Smooth muscle cell (in vitro differentiated cells): Measurements from ENCODE around the gene CLCN6. TPM values are rescaled to one million over a fixed set of nuclear protein-coding genes. Genes with fewer than 3 reads are reported as not detected.

Experiments
- DNase-seq: peaks from one replicate; lab custom pipeline; 2025; ENCODE audit not compliant: unreplicated experiment; lab: John Stamatoyannopoulos, UW
- H2AFZ ChIP-seq: fragments of 200-600 bp; sonication (generic); 2 replicates; pipeline ENCODE4 v1.6.0; 2016; ENCODE audit warnings: antibody characterized with exemption, low read depth, mild to moderate bottlenecking
- H3F3A ChIP-seq: fragments of 200-600 bp; sonication (generic); 2 replicates; pipeline ENCODE4 v1.6.0; 2017; ENCODE audit warnings: antibody characterized with exemption, low read depth
- H3K27ac ChIP-seq: fragments of 200-600 bp; sonication (generic); 2 replicates; pipeline ENCODE4 v1.5.1; 2016; ENCODE audit warnings: low read depth, mild to moderate bottlenecking
- H3K27me3 ChIP-seq: fragments of 200-600 bp; sonication (generic); 2 replicates; pipeline ENCODE4 v1.6.1; 2016; ENCODE audit warnings: low read depth, mild to moderate bottlenecking
- H3K36me3 ChIP-seq: fragments of 200-600 bp; sonication (generic); 2 replicates; pipeline ENCODE4 v1.5.1; 2016; ENCODE audit warnings: low read depth
- H3K4me1 ChIP-seq: fragments of 200-600 bp; sonication (generic); 2 replicates; pipeline ENCODE4 v1.5.1; 2016; ENCODE audit warnings: low read depth
- H3K4me2 ChIP-seq: fragments of 200-600 bp; sonication (generic); 2 replicates; pipeline ENCODE4 v1.6.0; 2016; ENCODE audit warnings: mild to moderate bottlenecking
- H3K4me3 ChIP-seq: fragments of 200-600 bp; sonication (generic); 2 replicates; pipeline ENCODE4 v1.5.1; 2016; ENCODE audit warnings: mild to moderate bottlenecking
- H3K79me2 ChIP-seq: fragments of 200-600 bp; sonication (generic); 2 replicates; pipeline ENCODE4 v1.6.0; 2016; ENCODE audit warnings: low read depth, mild to moderate bottlenecking
- H3K9ac ChIP-seq: fragments of 200-600 bp; sonication (generic); 2 replicates; pipeline ENCODE4 v1.6.0; 2016; ENCODE audit warnings: low read depth
- H3K9me3 ChIP-seq: fragments of 200-600 bp; sonication (generic); replicated peaks from 2 replicates; pipeline ENCODE4 v1.5.1; 2016; ENCODE audit warnings: low read depth
- H4K20me1 ChIP-seq: fragments of 200-600 bp; sonication (generic); 2 replicates; pipeline ENCODE4 v1.6.0; 2016; ENCODE audit warnings: low read depth
- WGBS: methylation state at CpG from one replicate; pipeline ENCODE4 v1.1.7; 2016; ENCODE audit warnings: low lambda C conversion rate; 5-methylcytosine and 5-hydroxymethylcytosine counted together
- polyA plus RNA-seq: library from polyadenylated mRNA; unstranded; fragments of >200 nt; fragmentation: Nextera tagmentation; extraction: Ambion mirVana; gene quantifications from 2 replicates; pipeline ENCODE4 v1.2.1, GENCODE V29; 2016
- total RNA-seq: library from RNA; depleted of rRNA; stranded (reverse); fragments of >200 nt; gene quantifications from 2 replicates; pipeline ENCODE4 v1.2.3, GENCODE V29; 2014
- TF ChIP-seq, protein P1 (sequence below): fragments of 200-600 bp; sonication (generic); IDR thresholded peaks from 2 replicates; pipeline ENCODE4 v1.5.1; 2017; ENCODE audit warnings: borderline replicate concordance, mild to moderate bottlenecking, antibody characterized with exemption; ENCODE audit not compliant: insufficient read depth, poor library complexity, severe bottlenecking

The CLCN6 gene
- total and polyA plus RNA-seq, 2 experiments from 2014 or later = 9.9 to 13.6 TPM

DNA sequence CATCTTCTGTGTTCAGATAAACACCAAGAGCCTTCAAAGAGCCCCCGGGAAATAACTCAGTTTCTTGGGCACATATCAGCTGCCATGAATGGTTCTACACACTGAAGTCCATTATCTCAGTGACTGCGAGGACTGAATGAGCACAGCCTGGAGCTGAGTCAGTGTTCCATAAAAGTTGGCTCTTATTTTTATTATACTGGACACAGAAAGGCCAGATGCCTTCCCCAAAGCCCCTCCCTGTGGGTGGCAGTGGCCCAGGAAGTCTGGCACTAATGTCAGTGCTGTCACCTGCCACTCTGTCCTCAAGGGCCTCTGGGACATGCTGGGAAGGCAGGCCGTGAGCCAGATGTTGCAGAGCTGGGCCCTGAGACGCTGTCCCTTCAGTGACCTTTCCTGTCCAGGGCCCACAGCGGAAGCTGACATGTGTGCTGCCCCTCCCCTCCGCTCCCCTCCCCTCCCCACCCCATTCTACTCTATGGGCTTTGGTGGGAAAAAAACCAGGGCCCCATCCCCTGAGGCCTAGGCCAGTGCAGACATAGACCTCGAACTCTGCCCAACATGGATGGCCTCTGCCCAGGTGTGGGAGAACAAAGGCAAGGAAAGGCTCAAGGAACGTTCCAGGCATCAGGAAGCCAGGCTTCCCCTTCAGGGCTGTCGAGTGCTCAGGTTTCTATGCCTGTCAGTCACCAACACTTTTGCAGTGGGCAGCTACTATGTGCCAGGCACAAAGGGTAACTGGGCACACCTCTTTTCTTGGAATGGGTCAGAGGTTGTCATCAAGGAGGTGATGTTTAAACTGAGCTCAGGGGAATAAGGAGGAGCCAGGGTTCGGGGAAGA, 75.1 kb downstream of the CLCN6 start:
- Histone ChIP-seq H3K36me3 (no peaks in the 10 kb centered on the region), H3K9me3 (no peaks in the 10 kb centered on the region), H3K27me3 (no peaks in the 10 kb centered on the region), H3K4me3 (no peak overlapping the region), H3K27ac (no peak overlapping the region), H3K4me1 (no peaks in the 10 kb centered on the region), H4K20me1 (no peaks in the 10 kb centered on the region), H3K4me2 (no peak overlapping the region), H2AFZ (no peak overlapping the region), H3K79me2 (no peaks in the 10 kb centered on the region), H3F3A (no peaks in the 10 kb centered on the region), H3K9ac (no peak overlapping the region)
- WGBS = 65% methylated on average over 10 of the region's 10 CpGs
- TF ChIP-seq, protein P1, sequence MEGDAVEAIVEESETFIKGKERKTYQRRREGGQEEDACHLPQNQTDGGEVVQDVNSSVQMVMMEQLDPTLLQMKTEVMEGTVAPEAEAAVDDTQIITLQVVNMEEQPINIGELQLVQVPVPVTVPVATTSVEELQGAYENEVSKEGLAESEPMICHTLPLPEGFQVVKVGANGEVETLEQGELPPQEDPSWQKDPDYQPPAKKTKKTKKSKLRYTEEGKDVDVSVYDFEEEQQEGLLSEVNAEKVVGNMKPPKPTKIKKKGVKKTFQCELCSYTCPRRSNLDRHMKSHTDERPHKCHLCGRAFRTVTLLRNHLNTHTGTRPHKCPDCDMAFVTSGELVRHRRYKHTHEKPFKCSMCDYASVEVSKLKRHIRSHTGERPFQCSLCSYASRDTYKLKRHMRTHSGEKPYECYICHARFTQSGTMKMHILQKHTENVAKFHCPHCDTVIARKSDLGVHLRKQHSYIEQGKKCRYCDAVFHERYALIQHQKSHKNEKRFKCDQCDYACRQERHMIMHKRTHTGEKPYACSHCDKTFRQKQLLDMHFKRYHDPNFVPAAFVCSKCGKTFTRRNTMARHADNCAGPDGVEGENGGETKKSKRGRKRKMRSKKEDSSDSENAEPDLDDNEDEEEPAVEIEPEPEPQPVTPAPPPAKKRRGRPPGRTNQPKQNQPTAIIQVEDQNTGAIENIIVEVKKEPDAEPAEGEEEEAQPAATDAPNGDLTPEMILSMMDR = no peak
- DNase-seq = no peak

DNA sequence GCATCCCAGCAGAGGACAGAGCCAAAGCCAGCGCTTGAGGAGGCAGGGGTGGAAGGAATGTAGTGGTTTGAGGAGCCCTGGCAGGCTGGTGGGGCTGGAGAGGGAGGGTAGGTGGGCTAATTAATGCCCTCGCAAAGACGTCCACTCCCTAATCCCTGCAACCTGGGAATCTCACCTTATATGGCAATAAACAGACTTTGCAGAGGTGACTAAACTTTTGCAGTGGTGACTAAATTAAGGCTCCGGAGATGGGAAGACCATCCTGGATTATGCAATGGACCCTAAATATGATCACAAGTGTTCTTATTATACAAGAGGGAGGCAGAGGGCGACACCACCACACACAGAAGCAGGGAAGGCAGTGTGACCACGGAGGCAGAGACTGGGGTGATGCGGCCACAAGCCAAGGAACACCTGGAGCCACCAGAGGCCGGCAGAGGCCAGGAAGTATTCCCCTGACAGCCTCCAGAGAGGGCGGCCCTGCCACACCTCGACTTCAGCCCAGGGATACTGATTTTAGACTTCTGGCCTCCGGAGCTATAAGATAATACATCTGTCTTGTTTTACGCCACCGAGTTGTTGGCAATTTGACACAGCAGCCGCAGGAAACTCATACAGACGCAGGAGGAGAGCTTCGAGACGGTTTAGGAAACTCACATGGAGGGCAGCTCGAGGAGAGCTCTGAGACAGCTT, 75.9 kb downstream of the CLCN6 start:
- DNase-seq = no peak
- 86% methylated on average over 18 of the region's 18 CpGs for WGBS
- Histone ChIP-seq H3F3A (no peaks in the 10 kb centered on the region), H3K4me1 (no peaks in the 10 kb centered on the region), H4K20me1 (no peaks in the 10 kb centered on the region), H3K9ac (no peak overlapping the region), H3K27me3 (no peaks in the 10 kb centered on the region), H3K79me2 (no peaks in the 10 kb centered on the region), H3K4me2 (no peak overlapping the region), H2AFZ (no peak overlapping the region), H3K36me3 (no peaks in the 10 kb centered on the region), H3K4me3 (no peak overlapping the region), H3K9me3 (no peaks in the 10 kb centered on the region), H3K27ac (no peak overlapping the region)
- TF ChIP-seq, protein P1 = no peak

DNA sequence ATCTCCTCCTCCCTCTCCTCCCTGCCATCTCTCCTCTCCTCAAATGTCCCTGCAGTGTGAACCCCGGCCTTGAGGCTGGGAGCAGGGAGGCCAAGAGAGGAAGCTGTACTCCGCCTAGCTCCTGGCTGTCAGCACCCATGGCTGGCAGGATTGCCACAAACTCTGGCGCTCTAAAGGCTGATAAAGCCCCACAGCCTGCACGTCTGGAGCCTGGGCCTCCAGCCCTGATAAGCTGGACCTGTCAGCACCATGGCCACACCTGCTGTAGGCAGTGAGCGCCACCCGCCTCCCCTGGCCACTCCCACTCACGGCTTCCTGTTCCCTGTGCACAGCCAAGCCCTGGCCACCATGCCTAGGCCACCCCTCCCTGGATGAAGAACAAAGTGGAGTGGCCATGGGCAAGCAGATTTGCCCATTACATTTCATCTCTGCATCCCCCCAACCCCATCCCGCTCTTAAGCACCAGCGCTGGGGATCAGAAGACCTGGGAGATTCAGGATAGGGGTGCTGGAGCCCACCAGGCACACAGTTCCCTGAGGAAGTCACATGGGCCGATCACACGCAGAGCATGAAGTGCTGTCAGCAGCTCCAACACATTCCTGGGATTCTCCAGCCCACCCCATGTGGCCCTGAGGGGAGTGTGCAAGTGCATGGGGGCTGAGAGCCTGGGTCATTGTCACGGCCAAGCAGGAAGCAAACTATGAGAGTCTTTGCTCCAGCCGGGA, 77.0 kb downstream of the CLCN6 start:
- Histone ChIP-seq H3K36me3 (no peaks in the 10 kb centered on the region), H3K4me3 (no peak overlapping the region), H4K20me1 (no peaks in the 10 kb centered on the region), H3F3A (no peaks in the 10 kb centered on the region), H3K79me2 (no peaks in the 10 kb centered on the region), H3K27me3 (no peaks in the 10 kb centered on the region), H3K9me3 (no peaks in the 10 kb centered on the region), H3K9ac (no peak overlapping the region), H3K27ac (no peak overlapping the region), H3K4me1 (no peaks in the 10 kb centered on the region), H2AFZ (no peak overlapping the region), H3K4me2 (no peak overlapping the region)
- no peak for DNase-seq
- WGBS = 44% methylated on average over 13 of the region's 13 CpGs
- TF ChIP-seq, protein P1 = no peak
